ENCODE data around the gene MELTF.
A peak's percentile ranks its signal among the peaks of the same experiment; 100 is the strongest.

Gene MELTF

GRCh38 chr3:197010556-197011351, 18.9 kb downstream of the MELTF start:
- no peak for DNase-seq (ENCODE audit: low spot score)

- DNase-seq (ENCODE audit: low spot score), result no peak
Measured at GRCh38 chr3:197009532-197010019, 20.0 kb downstream of the MELTF start.

GRCh38 chr3:197008436-197009209, 21.0 kb downstream of the MELTF start:
- no peak for DNase-seq (ENCODE audit: low spot score)

GRCh38 chr3:197007953-197008352, 21.7 kb downstream of the MELTF start:
- DNase-seq (ENCODE audit: low spot score), result no peak

- no peak for DNase-seq (ENCODE audit: low spot score)
Measured at GRCh38 chr3:197007296-197007940, 22.2 kb downstream of the MELTF start.

- DNase-seq (ENCODE audit: low spot score), result no peak
Measured at GRCh38 chr3:197006860-197007259, 22.8 kb downstream of the MELTF start.

- DNase-seq (ENCODE audit: low spot score), result no peak
Measured at GRCh38 chr3:197006446-197006845, 23.2 kb downstream of the MELTF start.

- DNase-seq (ENCODE audit: low spot score), result no peak
Measured at GRCh38 chr3:197003461-197004385, 25.9 kb downstream of the MELTF start.

GRCh38 chr3:197002701-197003454, 26.7 kb downstream of the MELTF start:
- DNase-seq (ENCODE audit: low spot score), result peak; percentile 42

- no peak for DNase-seq (ENCODE audit: low spot score)
Measured at GRCh38 chr3:197001972-197002700, 27.5 kb downstream of the MELTF start.

GRCh38 chr3:197001106-197001971, 28.3 kb downstream of the MELTF start:
- no peak for DNase-seq (ENCODE audit: low spot score)

- DNase-seq (ENCODE audit: low spot score), result no peak
Measured at GRCh38 chr3:197000211-197000610, 29.4 kb downstream of the MELTF start.

GRCh38 chr3:196998966-196999760, 30.5 kb downstream of the MELTF start:
- no peak for DNase-seq (ENCODE audit: low spot score)

- DNase-seq (ENCODE audit: low spot score), result no peak
Measured at GRCh38 chr3:196997311-196997710, 32.3 kb downstream of the MELTF start.

- no peak for DNase-seq (ENCODE audit: low spot score)
Measured at GRCh38 chr3:196996454-196997265, 33.0 kb downstream of the MELTF start.

- no peak for DNase-seq (ENCODE audit: low spot score)
Measured at GRCh38 chr3:196995646-196996355, 33.8 kb downstream of the MELTF start.

- DNase-seq (ENCODE audit: low spot score), result no peak
Measured at GRCh38 chr3:196995027-196995426, 34.6 kb downstream of the MELTF start.
